ENCODE measurements around the gene SLC35D3. TPM values are rescaled to one million over a fixed set of nuclear protein-coding genes. Genes with fewer than 3 reads are reported as not detected.
"Not testable (repeated sequence)": the region's sequence is repeated elsewhere in the genome, so short reads cannot be mapped to it uniquely, and the experiment has no call there.

SLC35D3 gene
- polyA plus RNA-seq, 10 donors: 0.05 to 0.22 (median 0.17) TPM; not detected in 6

DNA sequence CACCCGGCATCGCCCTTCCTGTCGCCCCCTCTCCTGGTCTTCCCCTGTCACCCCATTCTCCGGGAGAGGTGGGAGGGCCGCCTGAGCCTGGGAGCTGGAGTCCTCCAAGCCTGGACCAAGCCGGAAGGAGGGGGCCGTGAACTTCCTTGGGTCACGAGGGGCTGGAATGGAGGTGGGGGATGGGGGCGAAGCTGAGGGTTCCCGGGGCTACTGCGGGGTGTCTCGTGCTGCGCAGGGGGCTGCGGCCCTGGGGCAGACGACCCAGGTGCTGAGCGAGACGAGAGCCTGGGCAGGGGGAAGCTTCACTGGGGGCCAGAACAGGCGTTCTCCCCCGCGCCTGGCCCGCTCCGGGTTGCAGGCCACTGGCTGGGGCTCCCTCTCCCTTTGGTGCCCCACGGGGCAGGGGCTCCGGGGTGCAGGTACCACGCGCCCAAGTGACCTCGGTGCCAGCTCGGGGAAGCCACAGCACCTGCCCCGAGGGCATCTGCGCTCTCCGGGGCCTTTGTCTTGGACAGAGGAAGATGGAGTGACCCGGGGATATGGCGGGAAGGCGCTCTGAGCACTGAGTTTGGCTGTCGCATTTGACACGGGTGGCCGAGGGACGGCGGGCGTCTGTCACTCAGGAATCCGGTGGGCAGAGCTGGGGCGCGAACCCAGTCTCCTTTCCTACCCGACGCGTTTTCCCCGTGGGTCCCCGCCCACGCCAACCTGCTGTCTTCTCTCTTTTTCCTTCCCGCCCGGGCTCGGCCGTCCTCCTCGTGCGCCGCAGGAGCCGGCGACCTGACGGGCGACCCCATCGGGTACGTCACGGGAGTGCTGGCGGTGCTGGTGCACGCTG lies 1.2 kb downstream of the SLC35D3 start:
- DNase-seq: peak in 1 of 3 donors; percentile 32

DNA sequence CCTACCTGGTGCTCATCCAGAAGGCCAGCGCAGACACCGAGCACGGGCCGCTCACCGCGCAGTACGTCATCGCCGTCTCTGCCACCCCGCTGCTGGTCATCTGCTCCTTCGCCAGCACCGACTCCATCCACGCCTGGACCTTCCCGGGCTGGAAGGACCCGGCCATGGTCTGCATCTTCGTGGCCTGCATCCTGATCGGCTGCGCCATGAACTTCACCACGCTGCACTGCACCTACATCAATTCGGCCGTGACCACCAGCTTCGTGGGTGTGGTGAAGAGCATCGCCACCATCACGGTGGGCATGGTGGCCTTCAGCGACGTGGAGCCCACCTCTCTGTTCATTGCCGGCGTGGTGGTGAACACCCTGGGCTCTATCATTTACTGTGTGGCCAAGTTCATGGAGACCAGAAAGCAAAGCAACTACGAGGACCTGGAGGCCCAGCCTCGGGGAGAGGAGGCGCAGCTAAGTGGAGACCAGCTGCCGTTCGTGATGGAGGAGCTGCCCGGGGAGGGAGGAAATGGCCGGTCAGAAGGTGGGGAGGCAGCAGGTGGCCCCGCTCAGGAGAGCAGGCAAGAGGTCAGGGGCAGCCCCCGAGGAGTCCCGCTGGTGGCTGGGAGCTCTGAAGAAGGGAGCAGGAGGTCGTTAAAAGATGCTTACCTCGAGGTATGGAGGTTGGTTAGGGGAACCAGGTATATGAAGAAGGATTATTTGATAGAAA lies 2.0 kb downstream of the SLC35D3 start:
- DNase-seq: no peak

DNA sequence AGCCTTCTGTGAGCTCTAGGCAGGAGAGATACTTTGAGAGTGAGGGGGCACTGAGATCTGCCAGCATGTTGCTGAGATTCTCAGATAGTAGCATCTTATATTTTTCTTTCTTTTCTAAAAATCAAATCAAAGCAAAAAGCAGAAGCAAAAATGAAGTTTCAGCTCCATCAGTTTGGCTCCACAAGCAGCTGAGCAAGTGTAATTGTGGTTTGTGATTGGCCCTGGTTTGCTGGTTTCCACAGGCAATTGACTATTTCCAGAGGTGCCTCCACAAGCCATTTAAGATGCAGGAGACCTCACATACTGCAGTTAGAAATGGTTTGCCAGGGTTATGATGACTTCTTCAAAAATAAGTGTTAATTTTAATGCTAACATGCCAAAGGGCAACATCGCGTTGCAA lies 4.3 kb downstream of the SLC35D3 start:
- no peak for DNase-seq

DNA sequence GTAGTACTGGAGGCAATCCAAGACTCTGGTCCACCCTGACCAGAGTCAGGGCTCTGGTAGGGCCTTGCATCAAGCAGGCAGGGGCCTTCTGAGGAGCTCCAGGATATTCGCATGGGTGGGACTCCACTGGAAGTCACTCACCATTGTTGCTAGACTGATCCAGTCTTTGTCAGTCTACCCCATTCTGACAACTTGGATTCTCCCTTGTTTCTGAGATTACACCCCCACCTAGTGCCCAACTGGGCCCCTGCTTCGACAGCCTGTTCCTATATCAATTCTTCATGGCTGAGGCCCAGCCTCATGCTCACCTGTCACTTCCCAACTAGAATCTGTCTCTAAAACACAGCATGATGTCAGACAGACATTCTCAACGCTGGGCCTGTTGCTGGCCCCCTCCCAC lies 5.2 kb downstream of the SLC35D3 start:
- peak in 1 of 3 donors; percentile 1 for DNase-seq

DNA sequence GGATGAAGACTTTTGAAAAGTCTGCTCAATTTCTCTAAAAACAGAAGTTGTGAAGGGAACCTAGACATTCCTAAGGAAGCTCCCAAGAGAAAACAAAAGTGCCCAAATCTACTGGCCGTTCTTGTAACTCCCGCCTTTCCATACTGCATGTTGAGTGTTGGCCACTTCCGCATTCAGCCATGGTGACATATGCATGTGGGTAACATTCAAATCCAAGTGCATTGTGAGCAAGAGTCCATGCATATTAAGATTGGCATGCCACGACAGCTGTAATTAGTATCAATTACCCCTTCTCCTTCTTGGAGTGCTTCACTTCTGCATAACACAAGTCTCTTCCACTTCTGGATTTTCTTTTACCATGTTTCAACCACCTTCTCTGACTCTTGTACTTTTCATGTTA lies 8.4 kb downstream of the SLC35D3 start:
- no peak for DNase-seq

DNA sequence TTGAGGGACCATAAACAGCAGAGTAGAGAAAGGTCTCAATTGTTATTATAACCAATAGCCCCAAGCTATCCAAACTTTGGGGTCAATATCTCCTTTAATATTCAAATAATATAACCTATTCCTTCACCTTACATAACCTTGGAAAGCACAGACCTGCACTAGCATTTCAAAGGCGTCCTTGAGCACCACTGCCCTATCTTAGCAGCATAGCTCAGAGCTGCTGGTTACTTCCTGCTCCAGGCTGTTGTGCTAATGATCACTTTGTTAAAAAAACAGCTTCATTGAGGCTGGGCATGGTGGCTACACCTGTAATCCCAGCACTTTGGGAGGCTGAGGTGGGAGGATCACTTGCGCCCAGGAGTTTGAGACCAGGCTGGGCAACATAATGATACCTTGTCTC lies 10.5 kb downstream of the SLC35D3 start:
- no peak for DNase-seq

DNA sequence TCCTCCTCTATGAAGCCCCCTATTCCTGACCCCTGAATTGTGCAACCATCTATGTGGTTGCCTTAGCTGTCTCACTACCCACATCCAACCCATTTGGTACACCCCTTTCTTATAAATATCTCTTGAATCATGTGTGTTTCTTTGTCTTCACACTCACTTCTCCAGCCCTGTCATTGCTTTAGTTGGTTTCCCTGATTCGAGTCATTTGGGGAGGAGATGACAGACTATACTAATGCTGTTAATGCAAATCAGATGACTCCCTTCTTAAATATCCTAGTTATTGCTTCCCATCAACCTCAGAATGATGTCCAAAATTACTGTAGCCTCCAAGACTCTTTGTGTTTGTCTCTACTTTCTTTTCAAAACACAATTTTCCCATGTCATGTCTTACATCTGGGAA lies 23.0 kb downstream of the SLC35D3 start:
- DNase-seq: no peak

DNA sequence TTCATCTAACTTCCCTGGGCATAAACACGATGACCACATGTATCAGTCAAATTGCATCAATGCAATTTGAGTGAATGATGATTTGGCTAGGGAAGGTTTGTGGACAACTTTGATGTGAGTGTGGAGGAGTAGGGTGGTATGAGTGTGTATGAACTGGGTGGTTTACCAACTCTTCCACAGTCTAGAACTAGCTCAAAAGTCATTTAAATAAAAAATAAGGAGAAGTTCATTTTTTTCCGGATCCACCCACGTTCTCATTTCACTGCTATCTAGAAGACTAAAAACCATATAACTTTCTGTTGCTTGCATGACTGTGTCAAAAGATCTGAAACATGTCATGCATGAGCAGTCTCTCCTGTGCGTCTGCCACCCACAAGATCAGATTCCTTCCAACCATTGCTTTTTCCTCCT lies 23.6 kb downstream of the SLC35D3 start:
- DNase-seq: no peak

DNA sequence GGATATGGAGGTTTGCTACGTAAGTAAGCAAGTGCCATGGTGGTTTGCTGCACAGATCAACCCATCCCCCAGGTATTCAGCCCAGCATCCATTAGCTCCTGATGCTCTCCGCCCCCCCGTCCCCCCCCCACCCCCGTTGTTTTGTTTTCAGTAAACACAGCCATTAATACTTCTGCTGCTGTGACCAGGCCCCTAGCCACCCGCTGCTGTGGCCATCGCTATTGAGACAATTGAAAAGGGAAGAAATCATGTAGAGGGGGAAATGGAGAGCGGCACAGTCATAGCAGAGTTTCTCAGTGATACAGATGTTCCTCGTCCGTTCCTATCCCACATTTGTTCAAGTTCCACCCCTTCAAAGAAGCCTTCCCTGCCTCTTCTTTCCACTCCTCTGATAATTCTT lies 24.9 kb downstream of the SLC35D3 start:
- no peak for DNase-seq

DNA sequence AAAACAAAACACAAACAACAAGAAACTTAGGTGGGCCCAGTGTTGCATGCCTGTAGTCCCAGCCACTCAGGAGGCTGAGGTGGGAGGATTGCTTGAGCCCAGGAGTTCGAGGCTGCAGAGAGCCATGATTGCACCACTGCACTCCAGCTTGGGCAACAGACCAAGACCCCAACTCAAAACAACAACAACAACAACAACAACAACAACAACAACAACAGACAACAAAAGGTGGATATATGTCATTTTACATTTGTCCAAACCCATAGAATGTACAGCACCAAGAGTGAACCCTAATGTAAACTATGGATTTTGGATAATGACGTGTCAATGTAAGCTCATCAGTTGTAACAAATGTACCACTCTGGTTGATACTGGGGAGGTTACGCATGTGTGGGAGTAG lies 27.9 kb downstream of the SLC35D3 start:
- DNase-seq: not testable (repeated sequence)

DNA sequence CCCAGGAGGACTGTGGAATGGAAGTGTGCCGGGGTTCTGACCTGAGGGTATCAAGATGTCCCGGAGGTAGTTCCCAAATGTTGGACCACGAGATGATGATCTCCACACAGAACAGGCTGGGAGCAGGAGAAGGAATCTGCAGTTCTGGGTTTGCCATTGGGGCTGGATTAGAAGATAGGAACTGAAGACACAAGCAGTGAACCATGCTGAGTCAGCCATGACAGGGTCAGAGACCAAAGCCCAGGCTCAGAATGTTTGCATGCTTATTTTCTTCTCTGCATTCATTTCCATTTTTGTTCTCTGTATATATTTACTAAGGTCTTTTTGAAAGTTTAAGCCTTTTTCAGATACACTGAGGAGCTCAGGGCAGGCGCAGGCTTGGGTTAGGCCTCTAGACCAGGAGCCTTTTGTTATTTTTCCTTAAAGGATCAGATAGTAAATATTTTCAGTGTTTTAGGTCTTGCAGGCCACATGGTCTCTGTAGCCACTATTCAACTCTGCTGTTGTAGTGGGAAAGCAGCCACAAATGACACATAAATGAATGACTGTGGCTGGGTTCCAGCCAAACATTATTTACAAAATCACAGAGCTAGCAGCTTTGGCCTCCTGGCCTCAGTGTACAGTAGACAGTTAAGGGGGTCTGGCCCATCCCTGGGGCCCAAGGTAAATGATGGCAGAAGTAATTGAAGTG lies 28.5 kb downstream of the SLC35D3 start:
- DNase-seq: no peak

DNA sequence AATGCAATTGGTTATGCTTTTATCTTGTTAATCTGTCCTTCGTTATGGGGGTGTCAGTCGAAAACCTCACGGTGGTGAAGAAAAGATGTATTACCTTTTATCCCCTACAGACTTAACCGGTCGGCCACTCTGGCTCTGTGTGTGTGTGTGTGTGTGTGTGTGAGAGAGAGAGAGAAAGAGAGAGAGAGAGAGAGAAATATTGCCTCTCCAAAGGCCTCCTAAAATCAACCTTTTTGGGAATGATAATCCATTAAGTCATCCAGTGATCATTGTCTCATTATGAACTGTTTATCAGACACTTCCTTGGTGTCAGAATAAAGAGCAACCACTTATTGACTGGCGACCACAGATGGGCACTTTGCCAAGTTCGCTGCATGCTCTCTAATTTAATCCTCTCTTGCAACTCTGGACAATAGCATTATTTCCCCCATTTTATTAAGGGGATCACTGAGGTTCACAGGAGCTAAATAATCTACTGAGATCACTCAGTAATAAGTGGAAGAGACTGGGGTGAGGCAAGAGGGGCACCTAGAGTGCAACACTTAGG lies 30.7 kb downstream of the SLC35D3 start:
- no peak for DNase-seq

DNA sequence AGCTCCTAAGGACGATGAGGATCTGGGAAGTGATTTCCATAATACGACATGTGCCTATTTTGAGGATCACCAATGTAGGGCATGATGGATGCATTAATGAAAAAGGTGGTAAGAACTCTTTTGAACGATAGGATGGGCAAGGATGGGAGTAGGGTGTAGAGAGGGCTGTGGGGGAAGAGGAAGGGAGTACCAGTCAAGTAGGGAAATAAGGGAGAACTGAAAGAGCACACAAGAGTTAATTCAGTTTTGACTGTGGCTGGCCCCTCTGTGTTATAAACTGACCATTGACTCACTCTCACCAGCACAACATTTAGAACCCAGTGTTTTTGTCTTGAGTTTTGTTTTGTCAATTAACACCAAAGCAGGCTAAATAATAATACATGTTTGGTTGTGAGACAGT lies 33.0 kb downstream of the SLC35D3 start:
- no peak for DNase-seq

DNA sequence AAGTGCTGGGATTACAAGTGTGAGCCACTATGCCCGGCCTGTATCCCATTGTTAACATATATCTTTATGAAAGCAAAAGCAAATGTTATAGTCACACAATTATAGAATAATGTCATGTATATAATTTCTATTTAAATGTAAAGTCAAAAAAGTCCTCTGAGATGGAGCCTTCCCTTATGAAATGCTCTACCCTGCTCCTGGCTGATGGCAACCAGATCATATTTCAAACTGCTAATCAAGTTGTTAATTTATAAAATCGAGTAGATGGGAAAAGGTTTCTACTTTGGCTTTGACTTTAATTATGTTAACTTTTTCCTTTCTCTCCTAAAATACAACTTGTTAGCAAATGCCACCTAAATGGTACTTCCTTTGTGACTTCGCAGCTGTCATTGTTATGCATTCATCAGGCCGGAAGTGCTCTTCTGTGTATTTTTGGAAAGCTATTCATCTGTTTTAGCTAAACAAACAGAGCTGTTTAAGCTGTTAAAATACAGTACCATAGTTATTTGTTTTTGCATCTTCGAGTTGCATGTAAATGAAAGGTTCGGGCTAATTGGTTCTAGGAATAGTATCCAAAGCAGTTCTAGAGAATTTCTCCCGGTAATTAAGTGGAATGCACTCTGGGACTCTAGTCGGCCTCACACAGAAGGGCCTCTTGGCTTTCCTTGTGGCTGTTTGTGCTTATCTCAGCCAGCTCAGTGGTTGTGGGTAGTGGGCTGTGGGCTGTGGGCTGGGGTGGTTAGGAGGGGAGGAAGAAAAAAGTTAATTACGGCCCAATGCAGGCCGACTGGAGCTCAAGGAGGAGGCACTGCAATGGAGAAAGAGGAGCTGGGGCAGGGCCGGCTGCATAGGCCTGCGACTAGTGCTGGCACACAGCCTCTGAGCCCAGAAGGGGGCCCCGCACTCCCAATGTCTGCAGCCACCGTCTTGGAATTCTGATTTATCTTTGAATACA lies 34.8 kb downstream of the SLC35D3 start:
- DNase-seq: peak in 1 of 3 donors; percentile 11

DNA sequence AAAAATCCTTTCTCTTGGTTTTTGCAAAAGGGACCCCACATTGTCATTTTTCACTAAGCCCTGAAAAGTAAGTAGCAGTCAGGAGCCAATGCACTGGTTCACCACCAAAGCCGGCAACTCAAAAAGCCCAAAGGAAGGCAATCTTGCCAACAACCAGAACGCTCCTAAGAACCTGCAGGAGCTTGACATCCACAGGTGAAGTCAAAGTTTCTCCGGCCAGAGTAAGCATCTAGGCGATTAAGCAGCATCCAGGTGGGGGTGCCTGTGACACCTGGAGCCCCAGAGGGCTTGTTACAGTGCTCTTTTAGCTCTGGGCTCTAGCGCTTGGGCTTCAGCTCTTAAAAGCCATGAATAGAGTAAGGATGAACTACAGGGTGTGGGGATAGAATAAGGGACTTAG lies 36.1 kb downstream of the SLC35D3 start:
- DNase-seq: no peak

DNA sequence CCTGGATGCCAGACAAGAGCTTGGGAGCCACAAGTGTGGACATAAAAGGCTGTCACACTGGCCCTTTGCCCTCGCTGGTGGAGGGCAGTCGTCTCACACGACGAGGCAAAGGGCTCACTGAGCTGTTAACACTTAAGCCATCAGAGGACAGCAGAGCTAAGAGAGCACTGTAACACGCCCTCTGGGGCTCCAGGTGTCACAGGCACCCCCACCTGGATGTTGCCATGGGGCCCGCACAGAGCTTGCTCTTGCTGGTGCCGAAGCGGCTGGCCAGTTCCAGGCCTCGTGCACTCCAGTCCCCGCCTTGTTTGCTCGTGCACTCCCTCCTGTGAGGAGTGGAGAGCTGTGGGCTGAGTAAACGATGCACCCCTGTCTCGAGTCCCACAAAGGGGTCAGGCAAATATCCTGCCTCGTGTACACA lies 37.4 kb downstream of the SLC35D3 start:
- no peak for DNase-seq

DNA sequence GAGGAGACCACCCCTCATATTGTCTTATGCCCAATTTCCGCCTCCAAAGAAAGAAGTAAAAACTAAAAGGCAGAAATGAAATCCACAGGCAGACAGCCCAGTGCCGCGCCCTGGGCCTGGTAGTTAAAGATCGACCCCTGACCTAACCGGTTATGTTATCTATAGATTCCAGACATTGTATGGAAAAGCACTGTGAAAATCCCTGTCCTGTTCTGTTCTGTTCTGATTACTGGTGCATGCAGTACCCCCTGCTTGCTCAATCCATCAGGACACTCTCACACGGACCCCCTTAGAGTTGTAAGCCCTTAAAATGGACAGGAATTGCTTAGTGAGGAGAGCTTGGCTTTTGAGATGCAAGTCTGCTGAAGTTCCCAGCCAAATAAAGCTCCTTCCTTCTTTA lies 37.8 kb downstream of the SLC35D3 start:
- not testable (repeated sequence) for DNase-seq

DNA sequence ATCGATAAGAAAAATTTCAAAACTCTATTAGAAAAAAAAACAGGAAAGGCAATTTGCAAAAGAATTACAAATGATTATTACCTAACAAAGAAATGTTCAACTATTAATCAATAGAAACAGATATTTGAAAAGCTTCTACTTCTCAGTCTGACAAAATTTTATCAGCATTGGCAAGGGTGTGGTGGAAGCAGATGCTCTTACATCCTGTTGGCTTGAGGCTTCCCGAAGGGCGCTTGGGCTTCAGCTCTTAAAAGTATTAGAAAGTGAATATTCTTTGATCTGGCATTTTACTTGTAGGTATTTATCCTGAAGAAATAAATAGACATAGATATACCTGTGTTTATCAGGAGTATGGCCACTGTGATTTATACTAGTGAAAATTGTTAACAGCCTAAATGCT lies 38.7 kb downstream of the SLC35D3 start:
- no peak for DNase-seq

DNA sequence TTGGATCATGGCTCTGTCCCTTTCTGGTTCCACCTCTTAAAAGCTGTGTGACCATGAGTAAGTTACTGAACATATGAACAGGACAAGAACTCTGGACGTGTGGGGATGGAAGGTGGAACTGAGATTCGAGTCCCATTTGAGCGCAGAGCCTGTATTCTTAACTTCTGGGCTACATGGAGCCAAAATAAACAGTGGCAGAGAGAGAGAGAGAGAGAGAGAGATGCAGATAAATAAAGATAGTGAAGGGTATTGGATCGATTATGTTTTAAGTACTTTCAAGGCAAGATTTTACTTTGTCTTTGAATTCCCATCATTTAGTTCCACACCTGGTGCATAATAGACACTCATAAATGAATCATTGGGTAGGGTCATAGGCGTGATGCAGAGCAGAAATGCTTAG lies 39.7 kb downstream of the SLC35D3 start:
- DNase-seq: no peak

DNA sequence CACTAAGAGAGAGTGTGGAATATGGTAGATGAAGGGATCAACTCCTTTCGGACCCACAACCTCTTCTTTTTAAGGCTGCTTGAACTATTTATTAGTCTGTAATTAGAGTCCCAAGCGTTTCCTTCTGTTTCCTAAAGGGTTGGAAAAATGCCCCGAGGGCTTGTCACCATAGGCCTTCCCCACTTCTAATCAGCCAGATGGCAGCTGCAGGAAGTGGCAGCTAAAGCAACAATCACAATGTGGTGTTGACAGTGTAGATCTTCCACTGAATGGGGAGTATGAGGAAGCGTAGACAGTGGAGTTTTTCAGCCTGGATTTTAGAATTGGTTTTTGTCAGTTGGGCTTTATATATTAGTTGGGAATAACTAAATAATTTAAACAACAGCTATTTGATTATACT lies 40.6 kb downstream of the SLC35D3 start:
- peak in 2 of 3 donors; percentile 9 to 21 for DNase-seq

DNA sequence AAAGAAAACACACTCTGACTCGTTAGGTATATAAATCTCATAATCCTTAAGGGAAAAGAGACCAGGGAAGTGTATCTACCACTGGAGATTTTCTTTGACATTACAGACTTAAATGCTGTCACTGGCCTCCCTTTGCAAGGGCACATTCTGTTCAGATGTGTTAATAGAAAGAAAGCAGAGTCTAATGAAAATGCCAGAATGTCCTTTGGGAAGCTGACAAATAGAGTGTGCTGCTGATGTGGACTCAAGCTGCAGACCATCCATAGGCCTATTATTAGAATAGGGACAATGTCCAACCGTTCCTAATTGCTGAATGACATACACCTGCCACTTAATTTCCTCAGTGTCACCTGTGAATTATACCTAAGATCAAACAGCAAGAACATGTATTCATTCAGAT lies 41.2 kb downstream of the SLC35D3 start:
- DNase-seq: no peak
